ENCODE measurements around the gene TUSC2.
A peak's percentile ranks its signal among the peaks of the same experiment; 100 is the strongest.

The TUSC2 gene

GRCh38 chr3:50354186-50354764 is 26.3 kb upstream of the TUSC2 start:
- no peak for DNase-seq

DNA sequence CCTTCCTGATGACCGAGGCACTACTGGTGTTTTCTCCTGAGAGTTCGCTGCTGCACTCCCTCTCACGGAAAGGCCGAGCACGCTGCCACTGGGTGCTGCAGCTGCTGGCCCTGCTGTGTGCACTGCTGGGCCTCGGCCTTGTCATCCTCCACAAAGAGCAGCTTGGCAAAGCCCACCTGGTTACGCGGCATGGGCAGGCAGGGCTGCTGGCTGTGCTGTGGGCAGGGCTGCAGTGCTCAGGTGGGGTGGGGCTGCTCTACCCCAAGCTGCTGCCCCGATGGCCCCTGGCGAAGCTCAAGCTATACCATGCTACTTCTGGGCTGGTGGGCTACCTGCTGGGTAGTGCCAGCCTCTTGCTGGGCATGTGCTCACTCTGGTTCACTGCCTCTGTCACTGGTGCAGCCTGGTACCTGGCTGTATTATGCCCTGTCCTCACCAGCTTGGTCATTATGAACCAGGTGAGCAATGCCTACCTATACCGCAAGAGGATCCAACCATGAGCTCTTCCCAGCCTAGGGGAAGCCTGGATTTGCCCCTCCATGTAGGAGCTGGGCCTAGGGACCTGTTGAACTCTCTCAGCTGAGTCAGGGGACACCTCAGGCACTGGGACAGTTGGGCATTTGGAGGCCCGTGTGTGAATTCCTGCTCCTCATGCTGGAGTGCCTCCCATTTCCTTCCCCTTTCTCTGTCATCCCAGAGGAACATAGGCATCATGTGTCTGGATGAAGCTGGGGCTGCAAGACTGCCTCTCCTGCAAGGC is 25.4 kb upstream of the TUSC2 start:
- no peak for DNase-seq

DNA sequence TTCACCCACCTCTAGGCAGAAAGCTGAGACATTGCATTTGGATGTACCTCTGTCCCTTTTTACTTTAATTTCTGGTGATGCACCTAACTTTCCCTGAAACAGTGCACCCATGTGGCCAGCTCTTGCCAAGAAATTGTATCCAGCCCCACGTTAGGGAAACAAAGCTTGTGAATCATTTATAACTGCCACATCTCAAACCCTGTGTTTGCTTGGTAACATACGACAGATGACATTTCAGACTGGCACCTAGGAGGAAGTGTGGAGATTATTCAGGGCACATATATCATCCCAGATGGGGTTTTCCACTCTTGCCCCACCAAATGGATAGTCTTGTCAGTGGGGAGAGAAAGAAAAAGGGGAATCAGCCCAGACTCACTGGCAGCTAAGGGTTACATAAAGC is 24.8 kb upstream of the TUSC2 start:
- DNase-seq, result no peak

GRCh38 chr3:50351323-50351697 is 23.3 kb upstream of the TUSC2 start:
- no peak for DNase-seq

DNA sequence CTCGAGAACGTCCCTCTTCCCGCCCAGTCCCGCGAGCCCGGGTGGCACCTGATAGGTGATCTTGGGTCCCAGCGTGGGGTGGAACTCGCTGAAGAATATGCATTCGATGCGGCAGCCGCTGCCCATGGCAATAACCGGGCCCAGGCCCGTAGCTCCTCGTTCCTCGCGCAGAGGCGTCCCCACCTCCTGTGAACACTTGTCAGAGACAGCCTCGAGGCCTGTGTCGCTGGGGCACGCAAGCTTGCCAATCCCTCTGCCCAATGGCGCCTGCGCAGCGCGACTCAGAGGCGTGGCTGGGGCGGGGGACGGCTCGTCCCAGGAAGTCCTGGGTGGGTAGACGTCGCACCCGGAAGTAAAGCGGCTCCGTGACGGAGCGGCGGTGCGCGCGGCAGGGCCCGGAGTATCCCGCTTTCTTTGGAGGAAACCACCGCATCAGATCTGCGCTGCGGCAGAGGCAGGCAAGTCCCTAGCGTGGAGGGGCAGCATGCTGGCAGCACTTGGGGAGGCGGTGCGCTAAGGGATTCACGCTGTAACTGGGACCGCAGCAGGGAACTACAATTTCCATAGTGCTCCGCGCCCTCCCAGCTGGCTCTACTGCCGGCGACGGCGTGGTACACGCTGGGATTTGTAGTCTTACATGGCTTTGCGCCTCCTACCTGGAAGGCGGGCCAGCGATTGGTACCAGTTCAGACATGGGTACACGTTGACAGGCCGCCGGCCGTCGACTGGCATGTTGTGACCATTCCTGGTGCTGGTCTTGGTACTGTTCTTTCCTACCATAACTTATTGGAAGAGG is 22.7 kb upstream of the TUSC2 start, which contains the start of the genes CYB561D2 and NPRL2:
CYB561D2 (plus strand) TSS at position 336 of the 796 bp plus-strand sequence. CDS start 572 bp downstream, outside the sequence.
NPRL2 (minus strand) TSS at position 249 of the 796 bp plus-strand sequence; CDS start at position 126, 123 bp downstream.
- peak; percentile 99 for DNase-seq

GRCh38 chr3:50350213-50350526 is 22.1 kb upstream of the TUSC2 start:
- no peak for DNase-seq

DNA sequence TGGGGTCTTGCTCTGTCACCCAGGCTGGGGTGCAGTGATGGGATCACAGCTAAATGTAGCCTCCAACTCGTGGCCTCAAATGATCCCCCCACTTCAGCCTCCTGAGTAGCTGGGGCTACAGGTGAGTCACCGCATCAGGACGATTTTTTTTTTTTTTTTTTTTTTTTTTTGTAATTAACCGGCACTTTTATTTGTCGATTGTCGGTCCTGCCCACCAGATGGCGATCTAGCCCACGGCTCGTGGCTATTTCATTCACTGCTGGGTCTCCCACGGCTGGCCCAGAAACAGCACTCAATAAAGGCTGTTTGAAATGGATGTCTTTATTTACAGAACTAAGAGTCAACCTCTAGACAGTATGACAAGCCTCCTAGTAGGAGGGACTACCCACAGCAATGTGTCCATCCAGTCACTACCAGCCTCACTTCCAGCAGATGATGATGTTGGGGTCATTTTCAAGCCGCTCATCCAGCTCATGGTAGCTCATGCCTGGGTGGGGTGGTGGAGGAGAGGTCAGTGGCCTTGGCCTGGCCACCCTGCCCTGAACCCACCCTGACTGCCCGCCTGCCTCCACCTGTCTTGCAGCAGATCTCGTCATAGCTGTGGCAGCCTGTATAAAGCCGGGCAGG is 19.3 kb upstream of the TUSC2 start:
- peak; percentile 79 for DNase-seq

DNA sequence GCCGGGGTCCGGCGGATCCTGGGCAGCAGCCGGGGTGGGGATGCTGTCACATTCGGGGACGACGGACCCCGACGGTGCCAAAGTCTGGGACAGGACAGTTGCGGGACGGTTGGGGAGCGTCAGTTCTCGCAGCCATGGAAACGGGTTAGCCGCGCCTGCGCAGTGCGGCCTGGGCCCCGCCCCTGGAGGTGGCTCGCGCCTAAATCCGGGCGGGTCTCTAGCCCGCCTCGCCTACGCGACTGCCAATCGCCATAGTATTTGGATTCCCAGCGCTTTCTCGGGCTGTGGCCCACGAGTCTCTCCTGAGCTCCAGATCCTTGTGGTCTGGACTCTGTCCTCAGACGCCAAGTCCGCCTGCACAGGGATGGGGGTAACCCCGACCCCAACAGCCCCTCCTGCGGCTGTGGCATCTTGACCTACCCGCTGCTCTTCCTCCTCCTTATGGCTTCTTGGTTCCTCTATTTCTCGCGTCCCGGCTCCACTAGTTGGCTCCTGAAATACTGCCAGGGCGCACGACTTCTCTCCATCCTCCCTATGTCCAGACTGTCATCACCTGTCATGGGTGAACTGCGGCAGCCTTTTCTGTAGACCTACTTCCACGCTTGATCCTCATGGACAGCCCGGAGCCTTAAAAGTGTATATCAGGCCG is 17.7 kb upstream of the TUSC2 start, which contains the start of gene ZMYND10:
ZMYND10 (minus strand) TSS at position 147 of the 649 bp plus-strand sequence. CDS start 153 bp downstream, outside the sequence.
- DNase-seq, result peak; percentile 89

DNA sequence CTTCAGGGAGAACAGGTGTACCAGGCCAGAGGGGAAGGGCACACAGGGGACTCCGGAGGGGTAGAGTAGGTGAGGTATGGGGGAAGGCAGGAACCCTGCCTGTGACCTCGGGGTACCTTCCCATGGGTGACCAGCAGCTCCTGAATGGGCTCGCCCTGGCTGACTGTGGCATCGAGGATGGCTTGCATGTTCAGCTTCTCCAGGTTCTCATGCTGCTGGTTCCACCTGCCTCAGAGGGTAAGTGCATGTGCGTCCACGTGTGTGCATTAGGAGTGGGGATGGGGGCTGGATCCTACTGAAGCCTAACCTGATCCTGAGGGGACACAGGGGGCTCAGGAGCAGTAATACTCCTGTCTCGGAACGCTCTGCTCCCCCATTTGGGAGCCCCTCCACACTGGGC is 17.0 kb upstream of the TUSC2 start:
- DNase-seq, result no peak

GRCh38 chr3:50342813-50343633 is 15.0 kb upstream of the TUSC2 start:
- DNase-seq, result no peak

- no peak for DNase-seq
Observed at GRCh38 chr3:50341996-50342650, 14.1 kb upstream of the TUSC2 start.

- no peak for DNase-seq
Observed at GRCh38 chr3:50341537-50341936, 13.5 kb upstream of the TUSC2 start.

DNA sequence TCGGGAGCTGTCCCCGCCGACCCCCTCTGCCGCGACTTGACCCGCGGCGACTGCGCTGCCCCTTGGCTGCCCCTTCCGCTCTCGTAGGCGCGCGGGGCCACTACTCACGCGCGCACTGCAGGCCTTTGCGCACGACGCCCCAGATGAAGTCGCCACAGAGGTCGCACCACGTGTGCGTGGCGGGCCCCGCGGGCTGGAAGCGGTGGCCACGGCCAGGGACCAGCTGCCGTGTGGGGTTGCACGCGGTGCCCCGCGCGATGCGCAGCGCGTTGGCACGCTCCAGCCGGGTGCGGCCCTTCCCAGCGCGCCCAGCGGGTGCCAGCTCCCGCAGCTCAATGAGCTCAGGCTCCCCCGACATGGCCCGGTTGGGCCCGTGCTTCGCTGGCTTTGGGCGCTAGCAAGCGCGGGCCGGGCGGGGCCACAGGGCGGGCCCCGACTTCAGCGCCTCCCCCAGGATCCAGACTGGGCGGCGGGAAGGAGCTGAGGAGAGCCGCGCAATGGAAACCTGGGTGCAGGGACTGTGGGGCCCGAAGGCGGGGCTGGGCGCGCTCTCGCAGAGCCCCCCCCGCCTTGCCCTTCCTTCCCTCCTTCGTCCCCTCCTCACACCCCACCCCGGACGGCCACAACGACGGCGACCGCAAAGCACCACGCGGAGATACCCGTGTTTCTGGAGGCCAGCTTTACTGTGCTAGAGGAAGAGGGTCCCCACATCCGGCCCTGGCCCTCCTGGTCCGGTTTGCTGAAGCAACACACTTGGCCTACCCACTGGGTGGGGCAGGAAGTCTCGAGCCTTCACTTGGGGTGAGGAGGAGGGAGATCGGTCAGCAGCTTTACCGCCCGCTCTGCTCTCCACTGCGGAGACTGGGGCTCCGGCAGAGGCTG is 12.7 kb upstream of the TUSC2 start, which contains the start of gene RASSF1:
RASSF1 (minus strand) TSS at position 389 of the 882 bp plus-strand sequence; CDS start at position 358, 31 bp downstream.
- peak; percentile 90 for DNase-seq

DNA sequence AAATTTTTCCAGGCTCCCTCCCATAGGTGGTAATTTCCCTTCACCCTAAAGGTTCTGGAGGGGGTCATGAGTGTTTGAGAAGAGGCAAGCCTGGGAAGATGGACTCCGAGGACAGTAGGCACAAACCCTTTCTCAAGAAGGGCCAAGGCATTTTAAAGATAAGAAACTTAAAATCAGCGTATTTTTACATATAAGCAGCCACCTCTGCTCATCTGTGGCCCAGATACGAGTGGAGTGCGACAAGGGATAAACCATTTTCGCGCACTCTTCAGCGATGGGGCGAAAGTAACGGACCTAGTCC is 12.1 kb upstream of the TUSC2 start:
- no peak for DNase-seq

- DNase-seq, result no peak
Observed at GRCh38 chr3:50339485-50340146, 11.6 kb upstream of the TUSC2 start.

DNA sequence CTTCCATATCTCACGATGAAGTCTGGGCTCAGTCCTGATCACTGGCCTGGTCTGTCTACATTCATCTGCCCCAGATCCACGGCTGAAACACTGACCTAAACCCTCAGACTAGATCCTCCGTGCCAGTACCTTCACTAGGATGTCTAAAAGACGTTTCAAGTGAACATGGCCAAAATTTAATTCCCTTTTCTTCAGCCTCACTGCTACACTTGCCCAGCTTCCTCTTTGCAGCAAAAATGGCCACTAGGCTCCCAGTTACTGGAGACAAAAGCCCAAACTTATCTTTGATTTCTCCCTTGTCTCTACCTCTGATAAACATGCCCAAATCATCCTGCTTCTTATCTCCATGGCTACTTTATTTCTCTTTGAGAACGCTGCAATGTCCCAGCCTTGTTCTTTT is 10.9 kb upstream of the TUSC2 start:
- DNase-seq, result no peak

GRCh38 chr3:50337175-50337861 is 9.3 kb upstream of the TUSC2 start:
- peak; percentile 99 for DNase-seq

DNA sequence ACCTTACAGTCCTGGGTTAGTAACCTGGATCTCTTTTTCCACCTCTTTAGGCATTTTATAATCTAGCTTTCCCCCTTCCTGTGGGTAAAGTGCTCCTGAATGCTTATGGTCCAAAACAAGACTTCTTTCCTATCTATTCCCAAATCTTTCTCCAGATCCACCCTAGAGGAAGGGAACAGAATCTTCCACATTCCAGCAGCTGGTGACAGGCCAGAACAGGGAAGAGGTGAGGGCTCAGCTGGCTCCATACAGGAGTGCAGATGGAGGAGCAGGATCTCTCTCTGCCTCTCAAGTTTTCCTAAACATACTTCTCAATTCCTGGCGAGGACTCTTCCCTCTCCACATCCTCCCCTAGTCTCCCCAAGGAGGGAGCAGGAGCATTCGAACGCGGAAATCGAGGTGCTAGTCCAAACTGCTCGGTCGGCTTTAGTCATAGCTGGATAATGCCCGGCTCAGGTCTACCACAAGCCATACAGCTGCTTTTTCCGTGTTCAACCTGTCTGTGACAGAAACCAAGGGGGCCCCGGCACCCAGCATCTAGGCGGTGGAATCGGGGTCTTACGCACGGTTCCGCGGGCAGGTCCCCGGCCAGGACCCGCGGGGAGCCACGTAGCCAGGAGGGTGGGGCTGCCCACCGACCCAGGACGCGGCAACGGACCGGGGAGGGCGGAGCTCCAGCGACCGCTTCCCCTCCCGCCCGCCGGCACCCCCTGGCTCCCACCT is 8.6 kb upstream of the TUSC2 start:
- DNase-seq, result no peak
